CD14-positive monocyte (primary cell): Measurements from ENCODE around the gene CDC25C. TPM values are rescaled to one million over a fixed set of nuclear protein-coding genes. Genes with fewer than 3 reads are reported as not detected.

Experiments
- DNase-seq, 3 donors: peaks; one replicate each; pipeline ENCODE4 v3.0.0-alpha.2; 2011 to 2022
- H2AFZ ChIP-seq: 2 replicates; pipeline ENCODE4 v1.6.0; 2012; ENCODE audit warnings: mild to moderate bottlenecking, low read depth, low read length, inconsistent platforms; ENCODE audit not compliant: insufficient read depth, poor library complexity, severe bottlenecking
- H3K27ac ChIP-seq, 2 donors: 1 replicate in 1 of 2; 2 replicates in 1 of 2; pipeline ENCODE4 v1.5.1; 2012 to 2013; ENCODE audit warnings: low read length in 2 of 2, control low read depth in 1 of 2, inconsistent platforms in 1 of 2, low read depth in 1 of 2, mild to moderate bottlenecking in 1 of 2
- H3K27me3 ChIP-seq, 2 donors: one replicate each; pipeline versions ENCODE4 v1.6.0 to v1.6.1; 2011 to 2013; ENCODE audit warnings: low read length in 2 of 2; ENCODE audit not compliant: control insufficient read depth in 2 of 2, insufficient read depth in 2 of 2
- H3K36me3 ChIP-seq, 2 donors: replicated peaks in 1 of 2; 1 replicate in 1 of 2; 2 replicates in 1 of 2; pipeline versions ENCODE4 v1.5.1 to v1.6.1; 2012 to 2013; ENCODE audit warnings: low read length in 2 of 2, control low read depth in 1 of 2, inconsistent platforms in 1 of 2, mild to moderate bottlenecking in 1 of 2; ENCODE audit not compliant: insufficient read depth in 2 of 2, control insufficient read depth in 1 of 2
- H3K4me1 ChIP-seq, 2 donors: 1 replicate in 1 of 2; 2 replicates in 1 of 2; pipeline versions ENCODE4 v1.5.1 to v1.6.1; 2012 to 2013; ENCODE audit warnings: low read length in 2 of 2, control low read depth in 1 of 2, inconsistent platforms in 1 of 2, mild to moderate bottlenecking in 1 of 2, moderate library complexity in 1 of 2; ENCODE audit not compliant: insufficient read depth in 2 of 2, control insufficient read depth in 1 of 2
- H3K4me2 ChIP-seq: replicated peaks from 2 replicates; pipeline ENCODE3; 2012; ENCODE audit warnings: low read length, moderate library complexity, mild to moderate bottlenecking; ENCODE audit not compliant: poor library complexity, severe bottlenecking; ENCODE audit errors: extremely low read depth
- H3K4me3 ChIP-seq, 3 experiments: fragments of 200-600 bp in 1 of 3; sonication (generic) in 1 of 3; replicated peaks in 1 of 3; 1 replicate in 2 of 3; 2 replicates in 1 of 3; pipeline ENCODE4 v1.5.1; 2011 to 2013; ENCODE audit warnings: low read length in 3 of 3, mild to moderate bottlenecking in 3 of 3, control low read depth in 2 of 3, low read depth in 2 of 3, inconsistent platforms in 1 of 3, moderate library complexity in 1 of 3
- H3K79me2 ChIP-seq: 2 replicates; pipeline ENCODE4 v1.6.0; 2012; ENCODE audit warnings: mild to moderate bottlenecking, control low read depth, inconsistent platforms, low read length, moderate library complexity; ENCODE audit not compliant: insufficient read depth
- H3K9ac ChIP-seq: 2 replicates; pipeline ENCODE4 v1.6.0; 2017; ENCODE audit warnings: low read length, mild to moderate bottlenecking; ENCODE audit not compliant: insufficient read depth, poor library complexity, severe bottlenecking
- H3K9me3 ChIP-seq, 2 donors: replicated peaks in 1 of 2; 1 replicate in 1 of 2; 2 replicates in 1 of 2; pipeline versions ENCODE4 v1.5.1 to v1.6.1; 2012 to 2013; ENCODE audit warnings: low read length in 2 of 2, control low read depth in 1 of 2; ENCODE audit not compliant: control insufficient read depth in 1 of 2, insufficient read depth in 1 of 2
- H4K20me1 ChIP-seq: 2 replicates; pipeline ENCODE4 v1.6.0; 2012; ENCODE audit warnings: mild to moderate bottlenecking, low read length, control low read depth, moderate library complexity; ENCODE audit not compliant: insufficient read depth
- H3K27ac Mint-ChIP-seq, 7 donors: one replicate each; pipeline ENCODE4 v1.8.0; 2020; ENCODE audit warnings: mild to moderate bottlenecking in 7 of 7, mixed read lengths in 7 of 7, moderate library complexity in 6 of 7, inconsistent platforms in 2 of 7
- H3K27me3 Mint-ChIP-seq, 3 donors: one replicate each; pipeline ENCODE4 v1.8.0; 2021 to 2022; ENCODE audit warnings: low read depth in 3 of 3, mild to moderate bottlenecking in 3 of 3, mixed read lengths in 3 of 3, moderate library complexity in 3 of 3, inconsistent platforms in 1 of 3
- H3K36me3 Mint-ChIP-seq, 2 donors: one replicate each; pipeline ENCODE4 v1.8.0; 2020; ENCODE audit warnings: mixed read lengths in 2 of 2, inconsistent platforms in 1 of 2, mild to moderate bottlenecking in 1 of 2
- H3K4me1 Mint-ChIP-seq: one replicate; pipeline ENCODE4 v1.8.0; 2020; ENCODE audit warnings: mild to moderate bottlenecking, mixed read lengths
- H3K4me3 Mint-ChIP-seq, 2 donors: one replicate each; pipeline ENCODE4 v1.8.0; 2020; ENCODE audit warnings: mild to moderate bottlenecking in 2 of 2, mixed read lengths in 2 of 2, moderate library complexity in 1 of 2
- H3K9me3 Mint-ChIP-seq, 7 donors: one replicate each; pipeline ENCODE4 v1.8.0; 2020 to 2022; ENCODE audit warnings: mixed read lengths in 7 of 7, mild to moderate bottlenecking in 6 of 7, moderate library complexity in 6 of 7, inconsistent platforms in 2 of 7
- WGBS: methylation state at CpG from one replicate; pipeline ENCODE4 v1.1.5; 2013; ENCODE audit warnings: missing lambda C conversion rate; ENCODE audit not compliant: insufficient coverage; 5-methylcytosine and 5-hydroxymethylcytosine counted together
- intact Hi-C, 2 donors: fragments of 100-400 bp; cut with micrococcal nuclease; formaldehyde crosslinking; loops; one replicate each; pipeline versions ENCODE4 v1.15.0 to v1.15.1; 2023
- polyA plus RNA-seq, 3 donors: library from polyadenylated mRNA; depleted of rRNA in 1 of 3; unstranded in 2 of 3; stranded (reverse) in 1 of 3; fragments of 300-500 nt in 2 of 3; fragments of >200 nt in 1 of 3; fragmentation: Illumina TruSeq in 2 of 3; gene quantifications; 1 replicate in 2 of 3; 2 replicates in 1 of 3; pipeline ENCODE4 v1.2.3, GENCODE V29; 2012 to 2021
- TF ChIP-seq, protein P1 (sequence below): fragments of 200-600 bp; IDR thresholded peaks from one replicate; pipeline ENCODE4 v1.8.0; 2022; ENCODE audit warnings: antibody characterized with exemption, mild to moderate bottlenecking

CDC25C gene
- polyA plus RNA-seq, 3 donors, result not detected

DNA sequence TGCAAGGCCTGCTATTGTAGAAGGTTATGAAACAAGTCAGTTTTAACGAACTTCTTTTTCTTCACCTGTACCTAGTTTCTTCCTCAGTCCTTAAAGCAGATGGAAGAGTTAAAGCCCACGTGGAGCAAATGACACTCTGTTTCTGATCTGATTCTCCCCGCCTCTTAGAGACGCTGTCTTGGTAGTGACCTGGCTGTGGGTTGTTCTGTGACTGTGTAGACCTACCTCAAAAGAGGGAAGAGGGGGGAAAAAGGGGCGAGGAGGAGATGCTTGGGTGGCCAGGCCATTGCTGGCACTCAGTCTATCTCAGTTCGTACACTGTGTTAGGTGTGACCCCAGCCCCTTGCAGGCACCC lies 57.8 kb downstream of the CDC25C start:
- DNase-seq, result no peak
- no peaks in the 10 kb centered on the region for H3K79me2 ChIP-seq
- H2AFZ ChIP-seq, result no peak overlapping the region
- 79% methylated on average over 4 of the region's 6 CpGs for WGBS
- peak overlapping the region in 1 of 7 donors; percentile 2 for H3K27ac Mint-ChIP-seq
- peaks cover 0 to 7% of the 10 kb centered on the region in 2 donors for H3K4me1 ChIP-seq
- H3K4me2 ChIP-seq, result peak overlapping the region; percentile 48
- peak overlapping the region; percentile 21 for H3K9ac ChIP-seq
- no peaks in the 10 kb centered on the region for H3K36me3 Mint-ChIP-seq
- H3K27me3 ChIP-seq, result peaks cover 30 to 33% of the 10 kb centered on the region in 2 donors
- intact Hi-C loops, result no loop called here
- H3K4me1 Mint-ChIP-seq, result peaks cover 6% of the 10 kb centered on the region
- peak overlapping the region in 1 of 2 donors; percentile 5 for H3K4me3 Mint-ChIP-seq
- H3K4me3 ChIP-seq, result peak overlapping the region in 1 of 3 experiments; percentile 43
- peaks cover 29 to 41% (median 33%) of the 10 kb centered on the region in 3 donors for H3K27me3 Mint-ChIP-seq
- H3K9me3 ChIP-seq, result no peaks in the 10 kb centered on the region
- H3K36me3 ChIP-seq, result no peaks in the 10 kb centered on the region
- H3K9me3 Mint-ChIP-seq, result peaks cover 0 to 7% (median 0%) of the 10 kb centered on the region in 7 donors
- no peaks in the 10 kb centered on the region for H4K20me1 ChIP-seq
- H3K27ac ChIP-seq, result no peak overlapping the region
- TF ChIP-seq, protein P1, sequence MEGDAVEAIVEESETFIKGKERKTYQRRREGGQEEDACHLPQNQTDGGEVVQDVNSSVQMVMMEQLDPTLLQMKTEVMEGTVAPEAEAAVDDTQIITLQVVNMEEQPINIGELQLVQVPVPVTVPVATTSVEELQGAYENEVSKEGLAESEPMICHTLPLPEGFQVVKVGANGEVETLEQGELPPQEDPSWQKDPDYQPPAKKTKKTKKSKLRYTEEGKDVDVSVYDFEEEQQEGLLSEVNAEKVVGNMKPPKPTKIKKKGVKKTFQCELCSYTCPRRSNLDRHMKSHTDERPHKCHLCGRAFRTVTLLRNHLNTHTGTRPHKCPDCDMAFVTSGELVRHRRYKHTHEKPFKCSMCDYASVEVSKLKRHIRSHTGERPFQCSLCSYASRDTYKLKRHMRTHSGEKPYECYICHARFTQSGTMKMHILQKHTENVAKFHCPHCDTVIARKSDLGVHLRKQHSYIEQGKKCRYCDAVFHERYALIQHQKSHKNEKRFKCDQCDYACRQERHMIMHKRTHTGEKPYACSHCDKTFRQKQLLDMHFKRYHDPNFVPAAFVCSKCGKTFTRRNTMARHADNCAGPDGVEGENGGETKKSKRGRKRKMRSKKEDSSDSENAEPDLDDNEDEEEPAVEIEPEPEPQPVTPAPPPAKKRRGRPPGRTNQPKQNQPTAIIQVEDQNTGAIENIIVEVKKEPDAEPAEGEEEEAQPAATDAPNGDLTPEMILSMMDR, result no peak

DNA sequence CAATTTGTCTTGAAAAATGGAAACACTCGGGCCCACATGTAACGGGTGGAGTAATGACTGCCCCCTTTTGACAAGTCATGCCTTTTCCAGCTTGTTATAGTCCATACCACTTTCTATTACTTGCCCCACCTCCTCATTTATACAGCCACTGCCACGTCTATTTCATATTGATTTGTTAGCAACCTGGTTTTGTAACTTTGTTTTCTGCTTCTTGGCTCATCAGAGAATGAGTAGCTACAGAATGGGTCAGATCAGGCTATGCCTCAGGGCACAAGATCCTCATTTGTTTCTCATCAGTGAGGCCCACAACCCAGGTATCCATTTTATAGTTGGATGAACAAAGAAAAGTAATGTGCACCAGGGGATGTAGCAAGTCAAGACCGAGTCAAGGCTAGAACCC lies 58.9 kb downstream of the CDC25C start:
- H3K36me3 ChIP-seq, result no peaks in the 10 kb centered on the region
- TF ChIP-seq, protein P1, result no peak
- peaks cover 29 to 43% (median 32%) of the 10 kb centered on the region in 3 donors for H3K27me3 Mint-ChIP-seq
- H3K36me3 Mint-ChIP-seq, result no peaks in the 10 kb centered on the region
- H2AFZ ChIP-seq, result no peak overlapping the region
- H3K9ac ChIP-seq, result no peak overlapping the region
- H3K4me1 Mint-ChIP-seq, result peaks cover 6% of the 10 kb centered on the region
- no peak overlapping the region for H3K4me3 Mint-ChIP-seq
- DNase-seq, result no peak
- H3K79me2 ChIP-seq, result no peaks in the 10 kb centered on the region
- H3K4me3 ChIP-seq, result no peak overlapping the region
- intact Hi-C loops, result no loop called here
- no peak overlapping the region for H3K4me2 ChIP-seq
- no peaks in the 10 kb centered on the region for H4K20me1 ChIP-seq
- no peak overlapping the region for H3K27ac ChIP-seq
- H3K9me3 ChIP-seq, result no peaks in the 10 kb centered on the region
- peaks cover 30 to 33% of the 10 kb centered on the region in 2 donors for H3K27me3 ChIP-seq
- H3K27ac Mint-ChIP-seq, result no peak overlapping the region
- WGBS, result 93% methylated on average over 4 of the region's 4 CpGs
- peaks cover 0 to 7% (median 0%) of the 10 kb centered on the region in 7 donors for H3K9me3 Mint-ChIP-seq
- peaks cover 0 to 7% of the 10 kb centered on the region in 2 donors for H3K4me1 ChIP-seq
